A549 (cell line): ENCODE results near the gene ACTR2. TPM values are rescaled to one million over a fixed set of nuclear protein-coding genes. Genes with fewer than 3 reads are reported as not detected.

Experiments
- ATAC-seq, 2 experiments: fragments of 200-7000 bp in 1 of 2; fragments of >200 bp in 1 of 2; cut with Nextera tagmentation in 1 of 2; cut with Tn5 transposase in 1 of 2; 3 replicates each; pipeline versions ENCODE4 v1.8.0 to v1.9.1; 2018 to 2020; ENCODE audit warnings: mild to moderate bottlenecking in 1 of 2, moderate library complexity in 1 of 2
- CTCF ChIA-PET: fragments of 300-600 bp; sonication (Branson Sonifier 250); formaldehyde crosslinking; extraction: SDS; loops from one replicate; lab custom pipeline; 2021; ENCODE audit warnings: antibody characterized with exemption, inconsistent platforms; lab: Yijun Ruan, JAX
- POLR2A ChIA-PET: fragments of 350-600 bp; formaldehyde crosslinking; extraction: SDS; loops from one replicate; lab custom pipeline; 2021; ENCODE audit warnings: antibody characterized with exemption, inconsistent platforms; lab: Yijun Ruan, JAX
- DNase-seq, 2 experiments: peaks; one replicate each; pipeline versions ENCODE4 v3.0.0 to v3.0.0-alpha.2; 2011 to 2016; ENCODE audit warnings: low read depth in 1 of 2, low spot score in 1 of 2
- FAIRE-seq: peaks from 2 replicates; lab custom pipeline; 2011; peaks lifted over from hg19 to GRCh38; lab: Jason Lieb, UNC
- H3K27ac ChIP-seq, 2 experiments: fragments of >200 bp; sonication (Bioruptor Twin); formaldehyde crosslinking; 3 replicates each; pipeline ENCODE4 v1.5.1; 2016 to 2017
- H3K4me1 ChIP-seq: fragments of >200 bp; sonication (Bioruptor Twin); formaldehyde crosslinking; 3 replicates; pipeline ENCODE4 v1.6.1; 2016
- H3K4me2 ChIP-seq: fragments of >200 bp; sonication (Bioruptor Twin); formaldehyde crosslinking; 3 replicates; pipeline ENCODE4 v1.6.1; 2016
- H3K4me3 ChIP-seq: fragments of >200 bp; sonication (Bioruptor Twin); formaldehyde crosslinking; 3 replicates; pipeline ENCODE4 v1.5.1; 2016
- H3K9me3 ChIP-seq: fragments of >200 bp; sonication (Bioruptor Twin); formaldehyde crosslinking; 3 replicates; pipeline ENCODE4 v1.6.1; 2016
- CBX2 ChIP-seq: fragments of 200-600 bp; sonication (generic); IDR thresholded peaks from 2 replicates; pipeline ENCODE4 v1.6.1; 2016; ENCODE audit warnings: low read depth, mild to moderate bottlenecking, borderline replicate concordance
- CHD4 ChIP-seq: fragments of 200-600 bp; sonication (generic); IDR thresholded peaks from 2 replicates; pipeline ENCODE4 v1.6.1; 2016; ENCODE audit warnings: antibody characterized with exemption, mild to moderate bottlenecking, borderline replicate concordance
- EHMT2 ChIP-seq: fragments of 200-600 bp; sonication (generic); IDR thresholded peaks from 2 replicates; pipeline ENCODE4 v1.6.1; 2016; ENCODE audit warnings: antibody characterized with exemption, low read depth, mild to moderate bottlenecking, moderate library complexity
- FOSL2 ChIP-seq, 2 experiments: fragments of 450-650 bp in 1 of 2; fragments of >200 bp in 1 of 2; sonication (Bioruptor Twin) in 1 of 2; formaldehyde crosslinking; IDR thresholded peaks; 2 replicates each; pipeline versions ENCODE4 v1.5.0 to v1.6.1; 2016 to 2020; ENCODE audit warnings: mild to moderate bottlenecking in 1 of 2, moderate library complexity in 1 of 2
- HDAC2 ChIP-seq: fragments of 200-600 bp; sonication (generic); IDR thresholded peaks from 2 replicates; pipeline ENCODE4 v1.6.1; 2016
- KDM1A ChIP-seq: fragments of 200-600 bp; sonication (generic); IDR thresholded peaks from 2 replicates; pipeline ENCODE4 v1.6.1; 2016; ENCODE audit warnings: low read depth, mild to moderate bottlenecking
- MAFK ChIP-seq: fragments of 450-650 bp; IDR thresholded peaks from 2 replicates; pipeline ENCODE4 v1.6.1; 2014; ENCODE audit not compliant: partially characterized antibody
- MAZ ChIP-seq: fragments of 150-350 bp; IDR thresholded peaks from 2 replicates; pipeline ENCODE4 v1.6.1; 2014; ENCODE audit warnings: antibody characterized with exemption, low read depth, low read length, borderline replicate concordance
- NFE2L2 ChIP-seq: fragments of 150-350 bp; conservative IDR thresholded peaks from 2 replicates; pipeline ENCODE4 v1.6.1; 2014; ENCODE audit warnings: low read length
- POLR2A ChIP-seq: IDR thresholded peaks from 2 replicates; pipeline ENCODE4 v1.6.1; 2012; ENCODE audit warnings: mild to moderate bottlenecking, low read length
- RAD21 ChIP-seq, 2 experiments: fragments of >200 bp in 1 of 2; sonication (Bioruptor Twin) in 1 of 2; formaldehyde crosslinking in 1 of 2; IDR thresholded peaks in 1 of 2; conservative IDR thresholded peaks in 1 of 2; 2 replicates in 1 of 2; 3 replicates in 1 of 2; pipeline ENCODE4 v1.6.1; 2012 to 2018; ENCODE audit warnings: inconsistent platforms in 1 of 2
- RARB ChIP-seq: fragments of 250-450 bp; sonication (Bioruptor Pico); IDR thresholded peaks from 2 replicates; pipeline ENCODE4 v1.8.0; 2021; ENCODE audit warnings: mild to moderate bottlenecking, moderate library complexity
- RCOR1 ChIP-seq: fragments of 150-350 bp; IDR thresholded peaks from 2 replicates; pipeline ENCODE4 v1.6.1; 2014; ENCODE audit warnings: antibody characterized with exemption, low read length, low read depth
- RNF2 ChIP-seq: fragments of 200-600 bp; sonication (generic); IDR thresholded peaks from 2 replicates; pipeline ENCODE4 v1.6.1; 2016; ENCODE audit warnings: low read depth, mild to moderate bottlenecking, antibody characterized with exemption, moderate library complexity, borderline replicate concordance
- SMC3 ChIP-seq: fragments of >200 bp; sonication (Bioruptor Twin); formaldehyde crosslinking; IDR thresholded peaks from 3 replicates; pipeline ENCODE4 v1.6.1; 2018; ENCODE audit warnings: inconsistent platforms
- TP53 ChIP-seq: fragments of 250-450 bp; sonication (Bioruptor Pico); IDR thresholded peaks from 2 replicates; pipeline ENCODE4 v1.5.0; 2021; ENCODE audit warnings: mild to moderate bottlenecking, moderate library complexity
- ZNF302 ChIP-seq: fragments of 250-450 bp; sonication (Bioruptor Pico); IDR thresholded peaks from 2 replicates; pipeline ENCODE4 v1.9.0; 2021; ENCODE audit warnings: inconsistent platforms, mild to moderate bottlenecking, moderate library complexity
- WGBS: methylation state at CpG from one replicate; pipeline ENCODE4 v1.1.6; 2017; ENCODE audit errors: missing lambda C conversion rate; 5-methylcytosine and 5-hydroxymethylcytosine counted together
- polyA plus RNA-seq, 4 experiments: library from polyadenylated mRNA; depleted of rRNA in 3 of 4; stranded (reverse); fragments of >200 nt; fragmentation: RNase III in 1 of 4; extraction: RNeasy Plus Mini Kit Qiagen cat#74134 plus additional on column Dnase treatment in 1 of 4; gene quantifications; 2 replicates in 3 of 4; 3 replicates in 1 of 4; pipeline ENCODE4 v1.2.3, GENCODE V29; 2011 to 2017
- TF ChIP-seq, protein P1 (sequence below): IDR thresholded peaks from 2 replicates; pipeline ENCODE4 v1.6.1; 2012; ENCODE audit warnings: low read depth, borderline replicate concordance
- TF ChIP-seq, protein P2 (sequence below): fragments of 150-350 bp; IDR thresholded peaks from 2 replicates; pipeline ENCODE4 v1.6.1; 2014; ENCODE audit warnings: low read depth, mild to moderate bottlenecking, low read length
- TF ChIP-seq, protein P3 (sequence below): IDR thresholded peaks from 2 replicates; pipeline ENCODE4 v1.6.1; 2012
- TF ChIP-seq, protein P4 (sequence below): fragments of 450-650 bp; IDR thresholded peaks from 2 replicates; pipeline ENCODE4 v1.6.1; 2014; ENCODE audit warnings: antibody characterized with exemption

The ACTR2 gene
- polyA plus RNA-seq, 2 of the 4 experiments (the other 2 are of a cell fraction), result 270 to 278 TPM

DNA sequence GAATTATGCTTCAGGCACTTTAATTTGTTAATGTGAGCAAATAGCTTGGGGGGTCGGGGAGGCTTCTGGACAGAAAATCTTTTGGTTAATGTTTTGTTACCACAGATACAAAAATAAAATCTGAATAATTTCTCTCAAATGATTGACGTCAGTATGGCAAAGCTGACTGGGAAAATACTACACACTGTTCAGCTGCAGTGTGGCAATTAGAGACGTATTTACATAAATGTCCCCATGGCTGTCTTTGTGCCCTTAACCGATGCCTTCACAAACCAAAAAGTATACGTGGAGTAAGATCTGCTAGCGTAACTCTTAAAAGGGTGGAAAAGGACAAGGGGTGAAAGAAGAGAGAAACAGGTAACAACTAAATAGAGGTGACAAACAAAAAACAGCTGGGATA lies 83.4 kb downstream of the ACTR2 start:
- POLR2A ChIA-PET, result no interaction called here
- FAIRE-seq (no peak), ATAC-seq (no peak), DNase-seq (no peak)
- H3K9me3 ChIP-seq, result no peaks in the 10 kb centered on the region
- H3K27ac ChIP-seq, result no peak overlapping the region
- H3K4me2 ChIP-seq, result no peak overlapping the region
- H3K4me1 ChIP-seq, result no peaks in the 10 kb centered on the region
- 84% methylated on average over 6 of the region's 6 CpGs for WGBS
- H3K4me3 ChIP-seq, result no peak overlapping the region
- CTCF ChIA-PET, result interaction anchor here (0.9 to 1.6 kb wide), 5 partner anchors 10 to 110 kb away, joined by 3 to 4 read pairs (median 4); no protein-coding TSS in a partner anchor
- TF ChIP-seq MAFK, result no peak
- no peak for TF ChIP-seq MAZ
- TF ChIP-seq ZNF302 (CRISPR knock-in tag), result no peak
- TF ChIP-seq, protein P1, sequence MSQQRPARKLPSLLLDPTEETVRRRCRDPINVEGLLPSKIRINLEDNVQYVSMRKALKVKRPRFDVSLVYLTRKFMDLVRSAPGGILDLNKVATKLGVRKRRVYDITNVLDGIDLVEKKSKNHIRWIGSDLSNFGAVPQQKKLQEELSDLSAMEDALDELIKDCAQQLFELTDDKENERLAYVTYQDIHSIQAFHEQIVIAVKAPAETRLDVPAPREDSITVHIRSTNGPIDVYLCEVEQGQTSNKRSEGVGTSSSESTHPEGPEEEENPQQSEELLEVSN, result no peak
- no peak for TF ChIP-seq HDAC2
- TF ChIP-seq, protein P2, sequence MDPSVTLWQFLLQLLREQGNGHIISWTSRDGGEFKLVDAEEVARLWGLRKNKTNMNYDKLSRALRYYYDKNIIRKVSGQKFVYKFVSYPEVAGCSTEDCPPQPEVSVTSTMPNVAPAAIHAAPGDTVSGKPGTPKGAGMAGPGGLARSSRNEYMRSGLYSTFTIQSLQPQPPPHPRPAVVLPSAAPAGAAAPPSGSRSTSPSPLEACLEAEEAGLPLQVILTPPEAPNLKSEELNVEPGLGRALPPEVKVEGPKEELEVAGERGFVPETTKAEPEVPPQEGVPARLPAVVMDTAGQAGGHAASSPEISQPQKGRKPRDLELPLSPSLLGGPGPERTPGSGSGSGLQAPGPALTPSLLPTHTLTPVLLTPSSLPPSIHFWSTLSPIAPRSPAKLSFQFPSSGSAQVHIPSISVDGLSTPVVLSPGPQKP, result no peak
- TF ChIP-seq FOSL2 (IDR thresholded peaks at IDR 0.05), result no peak
- no peak for TF ChIP-seq FOSL2 (CRISPR knock-in tag; IDR thresholded peaks at IDR 0.05)
- no peak for TF ChIP-seq RCOR1
- no peak for TF ChIP-seq NFE2L2
- TF ChIP-seq RNF2, result no peak
- no peak for TF ChIP-seq POLR2A
- TF ChIP-seq SMC3, result no peak
- TF ChIP-seq KDM1A, result no peak
- TF ChIP-seq RARB, result no peak
- TF ChIP-seq, protein P3, sequence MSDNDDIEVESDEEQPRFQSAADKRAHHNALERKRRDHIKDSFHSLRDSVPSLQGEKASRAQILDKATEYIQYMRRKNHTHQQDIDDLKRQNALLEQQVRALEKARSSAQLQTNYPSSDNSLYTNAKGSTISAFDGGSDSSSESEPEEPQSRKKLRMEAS, result no peak
- no peak for TF ChIP-seq CBX2

DNA sequence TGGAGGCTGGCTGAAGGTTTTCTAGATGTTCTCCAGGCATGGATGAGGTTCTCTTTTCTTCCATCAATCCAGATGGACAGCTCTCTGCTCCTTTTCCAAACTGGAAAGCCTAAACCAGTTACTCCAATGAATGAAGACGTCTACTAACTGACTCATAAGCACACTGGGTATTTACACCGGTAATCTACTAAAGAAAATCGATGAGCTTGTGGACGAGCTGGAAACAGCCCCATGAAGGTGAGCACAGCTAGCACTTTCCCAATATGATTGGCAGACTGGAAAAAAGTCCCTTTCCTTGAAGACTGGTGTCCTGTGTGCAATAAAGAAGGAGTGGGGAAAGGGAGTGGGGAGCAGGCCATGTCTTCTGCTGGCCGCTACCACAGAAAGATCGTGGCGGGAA lies 84.0 kb downstream of the ACTR2 start:
- ATAC-seq, result no peak
- no peak for DNase-seq
- Histone ChIP-seq H3K9me3 (no peaks in the 10 kb centered on the region), H3K27ac (no peak overlapping the region), H3K4me1 (no peaks in the 10 kb centered on the region), H3K4me3 (no peak overlapping the region), H3K4me2 (no peak overlapping the region)
- TF ChIP-seq RAD21 (conservative IDR thresholded peaks at IDR 0.05 in 1 of 2, IDR thresholded peaks at IDR 0.05 in 1 of 2) (no peak), RNF2 (no peak), ZNF302 (CRISPR knock-in tag) (no peak), HDAC2 (no peak), TP53 (CRISPR knock-in tag) (no peak), KDM1A (no peak), FOSL2 (IDR thresholded peaks at IDR 0.05) (no peak), FOSL2 (CRISPR knock-in tag; IDR thresholded peaks at IDR 0.05) (no peak), CHD4 (no peak), EHMT2 (no peak)
- TF ChIP-seq, protein P2, result no peak
- TF ChIP-seq, protein P4, sequence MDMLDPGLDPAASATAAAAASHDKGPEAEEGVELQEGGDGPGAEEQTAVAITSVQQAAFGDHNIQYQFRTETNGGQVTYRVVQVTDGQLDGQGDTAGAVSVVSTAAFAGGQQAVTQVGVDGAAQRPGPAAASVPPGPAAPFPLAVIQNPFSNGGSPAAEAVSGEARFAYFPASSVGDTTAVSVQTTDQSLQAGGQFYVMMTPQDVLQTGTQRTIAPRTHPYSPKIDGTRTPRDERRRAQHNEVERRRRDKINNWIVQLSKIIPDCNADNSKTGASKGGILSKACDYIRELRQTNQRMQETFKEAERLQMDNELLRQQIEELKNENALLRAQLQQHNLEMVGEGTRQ, result no peak
- TF ChIP-seq, protein P1, result no peak
- ChIA-PET POLR2A (no interaction called here), CTCF (interaction anchor here (0.9 to 1.6 kb wide), 5 partner anchors 9 to 110 kb away, joined by 3 to 4 read pairs (median 4); no protein-coding TSS in a partner anchor)
- no peak for FAIRE-seq
- WGBS, result 89% methylated on average over 7 of the region's 7 CpGs
